ENCODE data around the gene MVK.

DNA sequence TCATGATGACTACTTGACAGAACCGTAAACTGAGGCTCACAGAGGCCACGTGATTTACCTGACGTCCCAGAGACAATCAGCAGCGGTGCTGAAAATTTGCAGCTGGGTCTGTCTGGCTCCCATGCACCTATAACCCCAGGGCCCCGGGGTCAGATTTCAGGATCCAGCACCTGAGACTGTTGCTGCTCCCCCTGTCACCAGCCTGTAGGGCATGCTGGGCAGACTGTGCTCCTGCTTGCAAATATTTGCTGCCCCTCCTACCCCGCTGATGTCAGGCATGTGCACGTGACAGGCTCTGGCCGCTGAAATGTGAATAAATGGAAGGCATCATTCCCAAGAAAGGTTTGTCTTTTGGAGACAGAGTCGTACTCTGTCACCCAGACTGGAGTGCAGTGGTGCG lies 6.3 kb upstream of the MVK start:
- no peak for TF ChIP-seq POLR2A (IDR thresholded peaks at IDR 0.05)
- no peak for TF ChIP-seq EP300 (IDR thresholded peaks at IDR 0.05)

All from tibial nerve (tissue), 3 donors.